A673 (cell line): ENCODE measurements around the gene UGT1A1. TPM values are rescaled to one million over a fixed set of nuclear protein-coding genes. Genes with fewer than 3 reads are reported as not detected.

Experiments
- BruUV-seq: library from RNA; stranded (reverse); fragments of 400-500 nt; replicated peaks from 2 replicates; lab custom pipeline; 2021; lab: Mats Ljungman, UMichigan
- CTCF ChIA-PET: fragments of 300-600 bp; sonication (Branson Sonifier 250); formaldehyde crosslinking; loops from one replicate; lab custom pipeline; 2022; ENCODE audit warnings: antibody characterized with exemption; lab: Charles Lee
- POLR2A ChIA-PET: fragments of 300-600 bp; sonication (Branson Sonifier 250); formaldehyde crosslinking; loops from one replicate; lab custom pipeline; 2022; ENCODE audit warnings: antibody characterized with exemption; ENCODE audit not compliant: low non-redundant PET; lab: Charles Lee
- DNase-seq: peaks from one replicate; pipeline ENCODE4 v3.0.0-alpha.2; 2015; ENCODE audit warnings: low spot score
- H3K27ac ChIP-seq: fragments of 200-600 bp; sonication (generic); 2 replicates; pipeline ENCODE4 v1.5.1; 2016; ENCODE audit warnings: mixed run types, low read depth, mild to moderate bottlenecking, mixed read lengths, antibody characterized with exemption, low read length; ENCODE audit not compliant: poor library complexity, severe bottlenecking
- H3K27me3 ChIP-seq: fragments of 200-600 bp; sonication (generic); replicated peaks from 2 replicates; pipeline ENCODE4 v1.6.1; 2017; ENCODE audit warnings: mixed run types, low read depth, mild to moderate bottlenecking, mixed read lengths, antibody characterized with exemption, low read length; ENCODE audit not compliant: insufficient read depth, poor library complexity
- H3K36me3 ChIP-seq: fragments of 200-600 bp; sonication (generic); 2 replicates; pipeline ENCODE4 v1.6.1; 2016; ENCODE audit warnings: mixed run types, mild to moderate bottlenecking, mixed read lengths, antibody characterized with exemption, low read length; ENCODE audit not compliant: insufficient read depth, poor library complexity, severe bottlenecking
- H3K4me1 ChIP-seq: fragments of 200-600 bp; sonication (generic); 2 replicates; pipeline ENCODE4 v1.6.1; 2017; ENCODE audit warnings: mixed run types, mild to moderate bottlenecking, mixed read lengths, antibody characterized with exemption, low read length; ENCODE audit not compliant: insufficient read depth, poor library complexity, severe bottlenecking
- H3K4me3 ChIP-seq: fragments of 200-600 bp; sonication (generic); 2 replicates; pipeline ENCODE4 v1.5.1; 2016; ENCODE audit warnings: low read depth, mixed run types, mild to moderate bottlenecking, mixed read lengths, low read length; ENCODE audit not compliant: poor library complexity, severe bottlenecking
- H3K9me3 ChIP-seq: fragments of 200-600 bp; sonication (generic); 2 replicates; pipeline ENCODE4 v1.6.1; 2016; ENCODE audit warnings: mixed run types, low read depth, mild to moderate bottlenecking, mixed read lengths, antibody characterized with exemption, low read length; ENCODE audit not compliant: poor library complexity, severe bottlenecking
- CTCF ChIP-seq: fragments of 300-800, 200-600 bp; sonication (generic); conservative IDR thresholded peaks from 2 replicates; pipeline ENCODE4 v1.5.1; 2017; ENCODE audit warnings: low read depth, mild to moderate bottlenecking, antibody characterized with exemption, low read length, moderate library complexity, mixed read lengths
- EZH2 ChIP-seq: fragments of 200-600 bp; sonication (generic); IDR thresholded peaks from 2 replicates; pipeline ENCODE4 v1.6.1; 2017; ENCODE audit warnings: borderline replicate concordance, low read depth, mild to moderate bottlenecking, mixed read lengths, antibody characterized with exemption, low read length; ENCODE audit not compliant: poor library complexity, severe bottlenecking
- intact Hi-C: fragments of 100-400 bp; cut with micrococcal nuclease; formaldehyde crosslinking; loops from one replicate; pipeline ENCODE4 v1.10.0; 2022; ENCODE audit not compliant: unreplicated experiment
- total RNA-seq: library from RNA; stranded (reverse); gene quantifications from 2 replicates; pipeline ENCODE4 v1.2.3, GENCODE V29; 2021

UGT1A1 gene
- total RNA-seq, 1 experiment from 2014 or later = not detected

GRCh38 chr2:233800208-233800607 lies 40.1 kb downstream of the UGT1A1 start:
- no TSS peak for BruUV-seq
- no peak for DNase-seq
- no peaks in the 10 kb centered on the region for H3K36me3 ChIP-seq
- intact Hi-C loops = no loop called here
- no peaks in the 10 kb centered on the region for H3K4me1 ChIP-seq
- ChIA-PET POLR2A (no interaction called here), CTCF (no interaction called here)
- no peak overlapping the region for H3K4me3 ChIP-seq
- no peak for TF ChIP-seq EZH2
- no peaks in the 10 kb centered on the region for H3K9me3 ChIP-seq
- H3K27me3 ChIP-seq = no peaks in the 10 kb centered on the region
- H3K27ac ChIP-seq = no peak overlapping the region

- Histone ChIP-seq H3K27me3 (no peaks in the 10 kb centered on the region), H3K4me1 (no peaks in the 10 kb centered on the region), H3K27ac (no peak overlapping the region), H3K9me3 (no peaks in the 10 kb centered on the region), H3K4me3 (no peak overlapping the region), H3K36me3 (no peaks in the 10 kb centered on the region)
- DNase-seq = no peak
- no TSS peak for BruUV-seq
- TF ChIP-seq CTCF (no peak), EZH2 (no peak)
- POLR2A ChIA-PET = no interaction called here
- intact Hi-C loops = no loop called here
- CTCF ChIA-PET = no interaction called here
These were observed 41.5 kb downstream of the UGT1A1 start for GRCh38 chr2:233801357-233802131.

GRCh38 chr2:233802132-233802815 lies 42.2 kb downstream of the UGT1A1 start:
- no peak for DNase-seq
- Histone ChIP-seq H3K4me3 (no peak overlapping the region), H3K36me3 (no peaks in the 10 kb centered on the region), H3K27ac (no peak overlapping the region), H3K9me3 (no peaks in the 10 kb centered on the region), H3K4me1 (no peaks in the 10 kb centered on the region), H3K27me3 (no peaks in the 10 kb centered on the region)
- intact Hi-C loops = no loop called here
- ChIA-PET POLR2A (no interaction called here), CTCF (no interaction called here)
- TF ChIP-seq CTCF (no peak), EZH2 (no peak)
- no TSS peak for BruUV-seq
